NCI-H524 (cell line): ENCODE data around the gene VHLL.

Source experiments
- DNase-seq, 2 experiments: peaks; one replicate each; lab custom pipeline; 2025; lab: John Stamatoyannopoulos, UW

Gene VHLL

DNA sequence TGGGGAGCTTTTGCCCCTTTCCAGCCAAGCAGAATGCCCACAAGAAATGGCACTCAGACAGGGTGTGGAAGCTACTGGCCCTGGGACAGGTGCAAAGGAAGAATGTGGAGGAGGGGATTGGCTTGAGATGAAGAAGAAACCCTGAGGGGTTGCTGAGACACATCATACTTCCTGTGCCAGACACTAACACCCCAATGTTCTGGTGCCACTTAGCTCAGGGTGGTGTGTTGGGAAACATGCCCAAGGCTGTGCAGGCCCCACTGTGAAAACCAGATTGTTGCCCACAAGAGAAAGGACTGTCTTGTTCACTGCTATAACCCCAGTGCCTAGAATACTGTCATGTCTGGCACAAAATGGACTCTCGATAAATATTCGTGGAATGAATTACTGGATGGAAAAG, 41.4 kb downstream of the VHLL start:
- DNase-seq, result no peak

DNA sequence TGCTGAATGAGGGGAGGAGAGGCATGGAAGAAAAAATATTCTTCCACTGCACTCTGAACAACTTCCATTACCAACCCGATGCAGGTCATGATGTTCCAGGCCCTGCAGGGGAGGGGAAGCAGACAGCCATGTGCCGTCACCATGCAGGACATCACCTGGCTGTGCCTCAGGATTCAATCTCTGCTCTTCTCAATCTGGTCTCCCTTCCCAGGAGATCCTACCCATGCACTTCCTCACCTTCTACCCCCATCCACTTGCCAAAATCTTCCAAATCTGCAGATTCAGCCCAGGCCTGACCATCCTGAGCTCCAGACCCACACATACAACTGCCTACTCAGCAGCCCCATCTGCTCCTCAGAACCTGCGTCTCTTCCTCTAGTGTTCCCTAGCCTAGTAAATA, 45.5 kb downstream of the VHLL start:
- no peak for DNase-seq

DNA sequence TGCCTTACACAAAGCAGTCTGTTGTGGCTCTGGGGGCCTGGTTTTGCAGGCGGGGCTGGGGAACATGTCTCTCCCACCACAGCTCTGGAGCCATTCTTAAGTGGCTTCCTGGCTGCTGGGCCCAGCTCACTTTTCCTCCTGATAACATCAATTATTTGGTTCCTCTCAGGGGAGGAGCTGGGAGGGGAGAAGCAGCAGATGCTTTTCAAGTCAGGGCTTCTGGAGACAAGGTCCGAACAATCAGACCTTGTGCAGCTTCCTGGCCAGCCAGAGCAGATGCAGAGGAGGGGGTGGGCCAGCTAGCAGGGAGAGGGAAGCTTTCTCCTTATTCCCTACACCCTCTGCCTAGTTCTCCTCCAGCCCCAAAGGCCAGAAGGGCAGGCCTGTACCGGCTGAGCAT, 47.6 kb downstream of the VHLL start:
- no peak for DNase-seq

DNA sequence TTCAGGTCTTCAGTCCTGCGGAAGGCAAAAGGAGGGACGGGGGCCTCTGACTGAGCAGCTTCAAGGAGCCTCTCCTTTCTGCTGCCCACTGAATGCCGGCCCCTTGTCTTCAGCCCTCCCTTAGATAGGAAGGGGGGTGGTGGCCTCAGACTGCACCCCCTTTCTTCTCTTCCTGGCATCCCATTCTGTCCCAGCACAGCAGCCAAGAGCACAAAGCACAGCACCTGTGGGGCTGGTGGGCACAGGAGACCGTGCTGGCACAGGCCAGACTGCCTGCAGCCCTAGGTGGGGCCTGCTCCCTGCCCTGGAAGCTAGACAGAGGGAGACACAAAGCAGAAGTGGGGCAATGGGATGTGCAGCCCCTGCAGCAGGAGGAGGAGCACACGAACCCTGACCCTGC, 49.5 kb downstream of the VHLL start:
- no peak for DNase-seq
